GM19238 (cell line): ENCODE measurements around the gene GABRA4.

Experiments
- DNase-seq: peaks from one replicate; pipeline ENCODE4 v3.0.0; 2011; ENCODE audit warnings: low spot score; ENCODE audit not compliant: insufficient read length

GABRA4 gene

DNA sequence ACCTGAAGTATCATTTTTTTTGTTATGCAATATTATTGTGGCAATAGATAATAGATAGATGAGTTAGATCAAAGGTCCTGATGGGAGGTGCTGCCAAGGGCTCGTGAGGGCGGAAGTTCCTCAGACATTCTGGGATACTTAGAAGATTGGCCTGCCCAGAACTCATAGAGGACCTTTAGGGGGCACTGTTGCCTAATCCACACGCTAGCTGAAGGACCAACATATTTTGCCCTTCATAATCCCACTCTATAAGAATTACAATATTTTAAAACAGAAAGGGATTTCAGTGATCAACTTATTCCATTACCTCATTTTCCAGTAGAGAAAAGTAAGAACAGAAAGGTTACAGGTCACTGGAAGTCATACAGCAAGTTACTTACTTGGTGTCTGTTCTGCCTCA lies 61.4 kb downstream of the GABRA4 start:
- no peak for DNase-seq

DNA sequence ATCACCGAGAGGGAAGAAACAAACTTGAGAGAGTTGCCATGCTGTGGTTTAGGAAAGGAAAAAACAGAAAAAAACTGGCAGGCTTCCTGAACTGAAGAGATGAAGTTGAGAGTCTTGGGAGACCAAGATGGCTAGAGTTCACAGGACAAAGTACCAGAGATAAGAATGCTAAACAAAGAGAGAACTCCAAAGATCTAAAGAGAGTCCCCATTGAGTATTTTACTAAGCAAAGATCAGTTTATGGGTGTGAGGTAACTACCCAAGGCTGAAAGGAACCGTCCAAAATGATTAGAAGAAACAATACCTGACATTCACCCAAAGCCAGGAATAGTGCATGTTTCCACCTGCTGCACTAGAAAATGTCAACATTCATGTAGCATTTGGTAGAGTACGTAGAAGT lies 62.5 kb downstream of the GABRA4 start:
- DNase-seq: no peak

DNA sequence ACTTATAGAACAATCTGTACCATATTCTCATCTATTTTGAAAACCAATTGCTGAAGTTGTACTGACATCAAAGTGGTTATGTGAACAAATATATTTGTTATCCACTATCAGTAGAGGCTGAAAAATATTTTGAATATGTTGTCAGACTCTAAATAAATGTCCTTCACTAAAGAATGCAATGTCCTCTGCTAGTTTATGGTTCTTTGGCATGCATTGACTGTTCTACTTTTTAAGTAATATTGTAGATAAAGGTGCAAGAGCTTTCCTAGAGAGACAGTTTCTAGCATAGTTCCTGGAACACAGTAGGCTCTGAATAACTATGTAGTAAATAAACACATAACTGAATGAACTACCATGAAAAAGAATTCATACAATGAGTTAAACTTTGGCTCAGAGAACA lies 66.2 kb downstream of the GABRA4 start:
- no peak for DNase-seq

DNA sequence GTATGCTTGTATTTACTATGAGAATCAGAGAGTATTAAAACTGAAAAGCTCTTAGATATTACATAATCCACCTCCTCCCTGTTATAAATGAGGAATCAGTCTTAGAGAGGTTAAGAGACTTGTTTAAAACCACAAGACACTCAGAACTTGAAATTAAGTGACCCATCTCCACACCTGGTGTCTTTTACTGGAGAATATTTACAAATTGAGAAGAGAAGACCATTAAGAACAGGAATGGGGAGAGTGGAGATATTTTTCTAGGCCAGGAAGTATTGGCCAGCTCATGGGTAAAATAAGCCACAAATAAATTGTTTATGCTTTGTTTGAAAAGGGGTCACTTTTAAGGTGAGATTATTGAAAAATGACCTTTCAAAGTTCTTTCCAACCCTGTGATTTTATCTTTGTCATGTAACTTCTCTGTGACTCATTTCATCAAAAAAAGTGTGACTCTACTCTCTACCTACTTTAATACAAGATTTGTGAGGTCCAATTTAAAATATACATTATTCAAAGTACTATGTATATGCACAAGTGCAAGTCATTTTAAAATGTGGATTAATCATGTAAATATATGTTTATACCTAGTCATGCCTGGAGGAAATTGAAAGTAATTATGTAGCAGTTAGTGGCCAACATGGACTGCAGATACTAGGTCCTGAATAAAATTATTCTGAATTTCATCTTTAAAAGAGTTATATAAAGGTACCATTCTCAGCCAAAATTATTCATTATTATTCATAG lies 68.4 kb downstream of the GABRA4 start:
- no peak for DNase-seq

DNA sequence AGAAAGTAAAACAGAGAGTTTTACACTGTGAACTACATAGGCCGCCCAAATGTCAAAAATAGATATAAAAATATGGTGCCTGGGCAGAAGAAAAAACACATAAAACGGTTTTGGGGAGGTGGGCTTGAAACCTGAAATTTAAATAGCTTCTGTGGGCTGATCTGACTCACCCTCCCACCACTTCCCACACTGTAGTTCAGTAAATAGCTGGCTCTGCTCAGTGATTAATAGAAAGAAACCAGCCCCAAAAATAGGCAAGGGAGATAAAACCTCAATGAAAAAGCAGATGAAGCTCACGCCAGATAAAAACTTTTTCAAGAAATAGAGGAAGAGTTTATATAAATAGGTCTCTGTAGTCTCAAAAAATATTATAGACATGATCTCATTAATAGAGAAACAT lies 71.2 kb downstream of the GABRA4 start:
- no peak for DNase-seq

DNA sequence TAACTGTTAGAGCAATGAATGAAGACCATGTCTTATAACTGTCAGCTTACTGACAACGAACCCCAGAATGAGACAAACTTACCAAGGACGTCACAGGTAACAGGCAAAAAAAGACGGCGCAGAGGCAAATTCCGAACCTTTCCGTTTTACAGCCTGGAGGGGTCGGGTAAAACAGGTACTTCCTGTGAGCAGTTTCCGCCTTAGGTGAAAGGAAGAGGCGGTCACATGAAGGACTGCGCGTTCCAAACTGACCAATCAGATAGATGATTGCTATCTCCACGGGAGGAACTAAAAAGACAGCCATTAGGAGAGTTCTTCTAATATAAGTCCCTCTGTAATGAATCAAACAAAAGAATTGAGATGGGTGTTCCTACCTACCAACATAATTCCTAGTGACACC lies 84.3 kb downstream of the GABRA4 start, which contains the start of gene COX7B2:
COX7B2 (minus strand) TSS at position 168 of the 400 bp plus-strand sequence. CDS start 174,053 bp downstream, outside the sequence.
- DNase-seq: no peak

DNA sequence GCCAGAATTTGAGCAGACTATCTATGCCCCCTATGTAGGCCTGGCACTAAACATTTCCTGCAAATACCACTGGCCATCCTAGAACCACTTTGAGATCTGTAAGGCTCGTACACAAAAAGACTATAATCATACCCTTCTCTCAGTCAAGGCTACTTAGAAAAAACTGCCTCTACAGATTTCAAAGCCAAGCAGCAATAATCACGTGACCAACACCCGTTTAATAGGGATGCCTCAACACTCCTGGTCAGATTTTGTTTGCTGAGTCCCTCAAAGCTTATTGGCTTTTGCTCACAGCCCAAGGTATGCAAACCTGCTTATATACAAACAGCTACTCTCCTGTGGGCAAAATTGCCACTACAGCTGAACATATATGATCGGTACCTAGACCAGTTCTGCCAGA lies 85.2 kb downstream of the GABRA4 start:
- DNase-seq: no peak

DNA sequence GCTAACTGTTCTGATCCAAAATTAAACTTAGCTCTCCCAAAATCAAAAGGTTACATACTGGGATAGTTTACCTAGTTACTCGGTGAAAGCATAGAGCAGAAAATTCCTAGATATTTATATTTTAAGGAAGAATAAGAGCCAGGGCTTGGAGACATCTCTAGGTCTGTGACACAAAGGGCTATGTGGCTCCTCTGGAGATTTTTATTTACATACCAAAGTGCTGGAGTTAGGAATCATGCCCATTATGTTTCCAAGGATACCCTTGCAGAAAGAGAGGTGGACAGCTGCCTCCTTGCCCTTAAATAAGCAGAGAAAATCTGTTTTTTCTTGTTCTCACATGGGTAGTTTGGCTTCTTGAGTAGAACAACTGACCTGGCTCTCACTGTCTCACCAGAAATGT lies 93.3 kb downstream of the GABRA4 start:
- no peak for DNase-seq

DNA sequence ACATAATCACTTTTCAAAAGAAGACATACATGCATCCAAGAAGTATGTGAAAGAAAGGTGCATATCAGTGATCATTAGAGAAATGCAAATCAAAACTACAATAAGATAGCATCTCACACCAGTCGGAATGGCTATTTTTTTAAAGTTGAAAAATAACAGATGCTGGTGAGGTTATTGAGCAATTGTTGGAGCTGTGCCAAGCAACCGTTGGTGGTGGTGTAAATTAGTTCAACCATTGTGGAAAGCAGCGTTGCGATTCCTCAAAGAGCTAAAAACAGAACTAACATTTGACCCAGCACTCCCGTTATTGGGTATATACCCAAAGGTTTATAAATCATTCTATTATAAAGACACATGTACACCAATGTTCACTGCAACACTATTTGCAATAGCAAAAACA lies 98.6 kb downstream of the GABRA4 start:
- no peak for DNase-seq

DNA sequence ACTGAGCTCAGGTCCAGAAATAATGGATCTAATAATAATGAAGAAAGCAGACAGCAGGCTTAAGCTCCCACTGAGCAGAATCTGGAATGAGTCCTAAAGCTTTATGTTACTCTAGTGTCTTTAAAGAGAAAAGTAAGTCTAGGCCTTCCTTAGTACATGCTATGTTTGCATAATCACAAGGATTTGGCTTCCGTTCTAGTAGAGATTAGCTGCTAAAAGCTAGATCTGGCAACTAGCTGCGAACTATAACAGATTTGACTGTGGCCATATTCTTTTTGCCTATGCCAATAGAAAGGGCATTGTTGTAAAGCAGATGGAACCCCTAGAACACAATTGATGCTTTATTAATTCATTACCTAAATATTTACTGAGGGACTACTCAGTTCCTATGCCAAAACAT lies 103.3 kb downstream of the GABRA4 start:
- no peak for DNase-seq

DNA sequence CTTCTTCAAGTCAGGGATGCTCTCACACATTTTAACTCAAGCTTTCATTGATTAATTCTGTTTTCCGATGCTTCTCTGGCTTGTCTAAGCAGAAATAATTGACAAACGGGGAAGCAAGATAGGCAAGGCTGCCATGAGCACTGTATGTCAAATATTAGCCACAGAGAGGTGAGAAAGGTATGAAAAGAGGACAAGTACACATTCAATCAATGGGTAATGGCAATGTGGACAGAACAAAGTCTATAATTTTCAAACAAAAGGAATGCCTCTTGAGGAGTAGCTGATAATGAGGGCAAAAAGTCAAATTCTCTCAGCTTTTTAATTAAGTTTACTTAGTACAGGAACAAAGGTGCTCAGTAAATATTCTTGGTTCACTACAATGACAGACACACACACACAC lies 104.0 kb downstream of the GABRA4 start:
- no peak for DNase-seq

DNA sequence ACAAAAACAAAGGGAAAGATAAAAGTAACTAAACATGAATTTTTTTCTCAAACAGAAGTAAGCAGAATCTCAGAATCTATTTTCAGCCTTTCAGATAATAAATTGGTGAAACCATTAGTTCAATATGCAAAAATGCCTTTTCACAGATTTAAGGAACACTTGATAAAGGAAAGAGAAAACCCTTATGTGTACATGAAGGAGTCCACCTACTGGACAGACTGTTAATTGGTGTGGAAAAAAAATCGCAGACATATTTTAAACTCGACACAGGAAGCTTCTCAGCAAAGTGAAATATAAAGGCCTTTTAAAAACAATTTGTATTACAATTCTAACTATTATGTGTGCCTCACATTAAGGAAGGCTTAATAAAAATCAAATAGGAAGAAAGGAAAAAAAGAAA lies 106.7 kb downstream of the GABRA4 start:
- no peak for DNase-seq

DNA sequence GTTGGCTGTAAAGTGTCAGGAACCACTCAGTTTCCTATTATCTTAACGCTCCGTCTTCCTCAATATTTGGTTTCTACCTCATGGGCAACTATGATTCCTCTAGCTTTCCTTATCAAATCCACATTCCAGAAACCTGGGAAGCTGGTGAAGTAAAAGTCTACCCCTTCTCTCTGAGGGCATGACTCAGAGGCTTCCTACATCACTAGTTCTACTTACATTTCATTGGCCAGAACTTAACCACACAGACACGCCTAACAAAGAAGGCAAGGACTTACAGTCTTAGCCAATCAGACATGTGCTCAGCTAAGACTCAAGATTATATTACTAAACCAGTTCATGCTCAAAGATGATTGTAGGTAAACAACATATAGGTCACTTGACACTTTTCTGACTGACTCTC lies 114.7 kb downstream of the GABRA4 start:
- no peak for DNase-seq

DNA sequence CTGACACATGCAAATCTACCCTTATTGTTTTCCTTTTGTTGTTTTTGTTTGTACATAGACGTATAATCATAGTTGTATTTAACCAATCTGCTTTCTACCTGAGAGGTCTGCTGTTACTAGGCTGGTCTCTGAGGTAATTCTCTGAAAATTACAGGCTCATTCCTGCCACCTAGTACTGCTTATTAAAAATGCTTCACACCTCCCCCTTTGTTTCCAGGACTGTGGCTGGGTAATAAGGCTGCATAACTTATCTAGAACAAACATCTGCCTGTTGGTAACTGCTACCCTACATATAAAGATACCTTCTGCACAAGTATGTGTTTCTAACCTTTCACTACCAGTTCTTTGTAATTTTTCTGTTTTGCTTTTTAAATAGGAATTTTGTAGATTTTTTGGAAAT lies 118.6 kb downstream of the GABRA4 start:
- no peak for DNase-seq

DNA sequence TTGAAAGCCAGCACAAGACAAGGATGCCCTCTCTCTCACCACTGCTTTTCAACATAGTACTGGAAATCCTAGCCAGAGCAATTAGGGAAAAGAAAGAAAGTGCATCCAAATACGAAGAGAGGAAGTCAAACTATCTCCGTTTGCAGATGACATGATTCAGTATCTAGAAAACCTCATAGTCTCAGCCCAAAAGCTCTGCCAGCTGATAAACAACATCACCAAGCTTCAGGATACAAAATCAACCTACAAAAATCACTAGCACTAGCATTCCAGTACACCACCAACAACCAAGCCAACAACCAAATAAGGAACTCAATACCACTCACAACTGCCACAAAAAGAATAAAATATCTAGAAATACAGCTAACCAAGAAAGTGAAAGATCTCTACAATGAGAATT lies 123.0 kb downstream of the GABRA4 start:
- DNase-seq: no peak
